ENCODE measurements around the gene WDR46. TPM values are rescaled to one million over a fixed set of nuclear protein-coding genes. Genes with fewer than 3 reads are reported as not detected.
A peak's percentile ranks its signal among the peaks of the same experiment; 100 is the strongest.

WDR46 gene
- total and polyA plus RNA-seq, 2 of the 13 experiments (the other 11 are each of a cell fraction or from before 2014, with no cell fraction given): 47.4 to 105 TPM

DNA sequence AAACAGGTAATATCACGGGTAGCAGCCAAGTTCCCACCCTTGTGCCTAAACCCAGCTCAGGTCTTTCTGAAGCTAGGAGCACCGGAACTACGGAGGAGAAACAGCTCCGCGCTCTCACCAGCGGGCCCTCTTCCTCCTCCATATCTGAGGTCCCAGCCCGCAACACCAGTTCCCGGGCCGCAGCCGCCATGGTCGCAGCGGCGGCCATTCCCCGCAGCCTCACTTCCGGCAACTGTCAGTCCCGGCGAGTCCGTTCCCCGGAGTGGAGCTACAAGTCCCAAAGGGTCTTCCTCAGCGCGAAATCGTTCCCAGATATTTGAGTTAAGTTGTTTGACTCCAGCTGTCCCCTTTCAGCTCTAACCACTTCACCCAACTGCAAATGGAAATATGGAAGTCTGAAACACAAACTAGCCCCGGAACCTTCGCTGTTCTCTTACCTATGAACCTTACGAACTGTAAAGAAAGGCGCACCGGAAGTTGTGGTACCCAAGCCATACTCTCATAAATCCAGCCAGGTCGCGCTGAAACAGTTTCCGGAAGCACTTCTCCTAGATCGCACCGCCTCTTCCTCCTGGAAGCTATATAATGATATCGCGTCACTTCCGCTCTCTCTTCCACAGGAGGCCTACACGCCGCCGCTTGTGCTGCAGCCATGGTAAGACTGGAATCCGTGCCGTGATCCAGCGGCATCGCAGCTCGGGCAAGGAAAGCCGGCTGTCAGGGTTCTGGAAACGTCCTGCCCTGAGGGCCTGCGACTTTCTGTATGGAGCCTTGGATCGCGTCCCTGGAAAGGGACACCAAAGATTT, 17.4 kb downstream of the WDR46 start, which contains the start of the genes RPS18 and VPS52 (continued):
- peak; percentile 85 for TF ChIP-seq RNF2 (conservative IDR thresholded peaks at IDR 0.05; ENCODE audit: low read depth)
- TF ChIP-seq KLF11 (CRISPR knock-in tag; IDR thresholded peaks at IDR 0.05): peak; percentile 90
- no peak for TF ChIP-seq SNRNP70 (IDR thresholded peaks at IDR 0.05; ENCODE audit: low read depth, low read length)
- peak; percentile 75; the same call in 1 of the 2 replicates for TF ChIP-seq NFKBIZ (CRISPR knock-in tag; IDR thresholded peaks at IDR 0.05)
- TF ChIP-seq, protein P1, sequence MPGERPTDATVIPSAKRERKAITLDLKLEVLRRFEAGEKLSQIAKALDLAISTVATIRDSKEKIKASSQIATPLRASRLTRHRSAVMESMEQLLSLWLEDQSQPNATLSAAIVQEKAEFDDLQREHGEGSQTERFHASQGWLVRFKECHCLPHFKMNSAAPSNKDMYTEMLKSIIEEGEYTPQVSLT (CRISPR knock-in tag; IDR thresholded peaks at IDR 0.05; ENCODE audit: borderline replicate concordance, low read depth): no peak
- TF ChIP-seq ZNF143 (CRISPR knock-in tag; IDR thresholded peaks at IDR 0.05): peak; percentile 79
- peak; percentile 46; the same call in 1 of the 2 replicates for TF ChIP-seq SRY (CRISPR knock-in tag; IDR thresholded peaks at IDR 0.05)
- TF ChIP-seq ZNF30 (CRISPR knock-in tag; IDR thresholded peaks at IDR 0.05): peak; percentile 80; the same call in 1 of the 2 replicates
- TF ChIP-seq ZNF136 (CRISPR knock-in tag; IDR thresholded peaks at IDR 0.05; ENCODE audit: low read depth): peak; percentile 63; the same call in 1 of the 2 replicates
- TF ChIP-seq ERF (CRISPR knock-in tag; IDR thresholded peaks at IDR 0.05): peak; percentile 79
- TF ChIP-seq, protein P2, sequence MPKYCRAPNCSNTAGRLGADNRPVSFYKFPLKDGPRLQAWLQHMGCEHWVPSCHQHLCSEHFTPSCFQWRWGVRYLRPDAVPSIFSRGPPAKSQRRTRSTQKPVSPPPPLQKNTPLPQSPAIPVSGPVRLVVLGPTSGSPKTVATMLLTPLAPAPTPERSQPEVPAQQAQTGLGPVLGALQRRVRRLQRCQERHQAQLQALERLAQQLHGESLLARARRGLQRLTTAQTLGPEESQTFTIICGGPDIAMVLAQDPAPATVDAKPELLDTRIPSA (CRISPR knock-in tag; IDR thresholded peaks at IDR 0.05; ENCODE audit: borderline replicate concordance): peak; percentile 92; the same call in 1 of the 2 replicates
- TF ChIP-seq, protein P3, sequence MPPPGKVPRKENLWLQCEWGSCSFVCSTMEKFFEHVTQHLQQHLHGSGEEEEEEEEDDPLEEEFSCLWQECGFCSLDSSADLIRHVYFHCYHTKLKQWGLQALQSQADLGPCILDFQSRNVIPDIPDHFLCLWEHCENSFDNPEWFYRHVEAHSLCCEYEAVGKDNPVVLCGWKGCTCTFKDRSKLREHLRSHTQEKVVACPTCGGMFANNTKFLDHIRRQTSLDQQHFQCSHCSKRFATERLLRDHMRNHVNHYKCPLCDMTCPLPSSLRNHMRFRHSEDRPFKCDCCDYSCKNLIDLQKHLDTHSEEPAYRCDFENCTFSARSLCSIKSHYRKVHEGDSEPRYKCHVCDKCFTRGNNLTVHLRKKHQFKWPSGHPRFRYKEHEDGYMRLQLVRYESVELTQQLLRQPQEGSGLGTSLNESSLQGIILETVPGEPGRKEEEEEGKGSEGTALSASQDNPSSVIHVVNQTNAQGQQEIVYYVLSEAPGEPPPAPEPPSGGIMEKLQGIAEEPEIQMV (CRISPR knock-in tag; IDR thresholded peaks at IDR 0.05; ENCODE audit: low read depth): peak; percentile 18; the same call in 1 of the 2 replicates
- no peak for TF ChIP-seq KAT2B (IDR thresholded peaks at IDR 0.05; ENCODE audit: borderline replicate concordance, low read depth, low read length)
- TF ChIP-seq SIX4 (CRISPR knock-in tag; IDR thresholded peaks at IDR 0.05): no peak; the same call in 1 of the 2 replicates
- TF ChIP-seq SRF (IDR thresholded peaks at IDR 0.05; ENCODE audit: low read depth, low read length): peak; percentile 71
- peak; percentile 99 for TF ChIP-seq KAT8 (CRISPR knock-in tag; IDR thresholded peaks at IDR 0.05)
- TF ChIP-seq, protein P4, sequence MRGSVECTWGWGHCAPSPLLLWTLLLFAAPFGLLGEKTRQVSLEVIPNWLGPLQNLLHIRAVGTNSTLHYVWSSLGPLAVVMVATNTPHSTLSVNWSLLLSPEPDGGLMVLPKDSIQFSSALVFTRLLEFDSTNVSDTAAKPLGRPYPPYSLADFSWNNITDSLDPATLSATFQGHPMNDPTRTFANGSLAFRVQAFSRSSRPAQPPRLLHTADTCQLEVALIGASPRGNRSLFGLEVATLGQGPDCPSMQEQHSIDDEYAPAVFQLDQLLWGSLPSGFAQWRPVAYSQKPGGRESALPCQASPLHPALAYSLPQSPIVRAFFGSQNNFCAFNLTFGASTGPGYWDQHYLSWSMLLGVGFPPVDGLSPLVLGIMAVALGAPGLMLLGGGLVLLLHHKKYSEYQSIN (CRISPR knock-in tag; IDR thresholded peaks at IDR 0.05; ENCODE audit: borderline replicate concordance): no peak
- TF ChIP-seq JUN (CRISPR knock-in tag; IDR thresholded peaks at IDR 0.05): 0 out of 2 replicates have a peak, but pooled peaks have one; percentile 43
- TF ChIP-seq, protein P5, sequence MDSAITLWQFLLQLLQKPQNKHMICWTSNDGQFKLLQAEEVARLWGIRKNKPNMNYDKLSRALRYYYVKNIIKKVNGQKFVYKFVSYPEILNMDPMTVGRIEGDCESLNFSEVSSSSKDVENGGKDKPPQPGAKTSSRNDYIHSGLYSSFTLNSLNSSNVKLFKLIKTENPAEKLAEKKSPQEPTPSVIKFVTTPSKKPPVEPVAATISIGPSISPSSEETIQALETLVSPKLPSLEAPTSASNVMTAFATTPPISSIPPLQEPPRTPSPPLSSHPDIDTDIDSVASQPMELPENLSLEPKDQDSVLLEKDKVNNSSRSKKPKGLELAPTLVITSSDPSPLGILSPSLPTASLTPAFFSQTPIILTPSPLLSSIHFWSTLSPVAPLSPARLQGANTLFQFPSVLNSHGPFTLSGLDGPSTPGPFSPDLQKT (CRISPR knock-in tag; IDR thresholded peaks at IDR 0.05; ENCODE audit: borderline replicate concordance): no peak; the same call in 1 of the 2 replicates
- TF ChIP-seq ZNF251 (CRISPR knock-in tag; IDR thresholded peaks at IDR 0.05): peak; percentile 18; the same call in 1 of the 2 replicates
- peak; percentile 96 for TF ChIP-seq FOXK2 (IDR thresholded peaks at IDR 0.05)
- TF ChIP-seq, protein P6, sequence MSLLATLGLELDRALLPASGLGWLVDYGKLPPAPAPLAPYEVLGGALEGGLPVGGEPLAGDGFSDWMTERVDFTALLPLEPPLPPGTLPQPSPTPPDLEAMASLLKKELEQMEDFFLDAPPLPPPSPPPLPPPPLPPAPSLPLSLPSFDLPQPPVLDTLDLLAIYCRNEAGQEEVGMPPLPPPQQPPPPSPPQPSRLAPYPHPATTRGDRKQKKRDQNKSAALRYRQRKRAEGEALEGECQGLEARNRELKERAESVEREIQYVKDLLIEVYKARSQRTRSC (CRISPR knock-in tag; IDR thresholded peaks at IDR 0.05; ENCODE audit: low read depth): 0 out of 2 replicates have a peak, but pooled peaks have one; percentile 28
- peak; percentile 96 for TF ChIP-seq ZSCAN9 (CRISPR knock-in tag; IDR thresholded peaks at IDR 0.05; ENCODE audit: borderline replicate concordance)
- peak; percentile 78 for TF ChIP-seq KAT7 (CRISPR knock-in tag; IDR thresholded peaks at IDR 0.05; ENCODE audit: borderline replicate concordance)
- TF ChIP-seq HOXA7 (CRISPR knock-in tag; IDR thresholded peaks at IDR 0.05): no peak
